DMS79 (cell line): ENCODE data around the gene SMAD7.

ENCODE experiments used
- DNase-seq: peaks from one replicate; lab custom pipeline; 2025; lab: John Stamatoyannopoulos, UW

Gene SMAD7

DNA sequence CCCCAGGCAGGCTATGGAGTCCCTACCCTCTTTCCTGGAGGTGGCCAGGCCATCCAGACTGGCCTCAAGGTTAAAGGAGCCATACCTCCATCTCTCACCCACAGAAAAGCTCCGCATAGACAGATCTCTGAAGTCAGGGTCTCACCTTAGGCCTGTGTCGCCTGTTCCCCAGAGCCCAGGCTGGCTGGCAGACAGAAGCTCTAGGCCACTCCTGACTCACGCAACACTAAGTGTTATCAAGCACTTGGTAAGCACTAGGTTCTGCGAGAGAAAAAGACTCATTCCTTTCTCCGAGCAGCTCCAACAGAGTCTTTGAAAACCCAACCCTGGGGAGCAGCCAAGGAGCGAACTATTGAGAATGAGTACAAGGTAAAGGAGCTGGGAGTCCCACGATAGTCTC, 6.1 kb downstream of the SMAD7 start:
- DNase-seq, result no peak

- no peak for DNase-seq
Observed at GRCh38 chr18:48943736-48944527, 6.8 kb downstream of the SMAD7 start.

- DNase-seq, result no peak
Observed at GRCh38 chr18:48943333-48943732, 7.4 kb downstream of the SMAD7 start.

DNA sequence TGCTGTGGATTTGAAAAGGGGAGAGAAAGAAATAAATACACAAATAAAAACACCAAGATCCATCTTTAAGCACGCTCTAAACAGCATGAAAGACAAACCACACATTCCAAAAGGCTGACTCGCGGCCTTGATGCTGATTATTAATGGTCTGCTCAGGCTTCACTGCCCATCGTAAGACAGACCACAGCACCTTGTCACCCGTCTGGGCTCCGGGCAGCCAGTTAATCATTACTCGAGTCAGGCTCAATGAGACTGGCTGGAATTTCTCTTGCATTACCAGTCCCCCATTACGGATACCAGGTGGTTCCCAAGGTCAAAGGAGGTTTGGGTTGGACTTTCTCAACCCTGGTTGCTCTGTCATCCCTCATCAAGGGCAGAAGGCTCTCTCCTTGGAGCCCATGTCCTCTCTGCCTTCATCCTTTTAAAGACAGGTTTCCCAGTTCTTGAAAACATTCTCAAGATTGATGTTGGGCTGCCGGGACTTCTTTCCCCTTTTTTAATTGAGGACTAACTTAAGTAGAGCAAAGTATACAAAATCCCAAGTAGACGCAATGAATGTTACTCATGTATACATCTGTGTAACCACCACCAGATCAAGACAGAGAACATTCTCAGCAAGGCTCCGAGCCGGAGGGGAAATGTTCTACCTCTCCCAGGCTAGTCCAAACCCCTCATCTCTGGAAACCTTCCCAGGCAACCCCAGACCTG, 8.1 kb downstream of the SMAD7 start:
- DNase-seq, result no peak

GRCh38 chr18:48942086-48942485, 8.7 kb downstream of the SMAD7 start:
- no peak for DNase-seq

DNA sequence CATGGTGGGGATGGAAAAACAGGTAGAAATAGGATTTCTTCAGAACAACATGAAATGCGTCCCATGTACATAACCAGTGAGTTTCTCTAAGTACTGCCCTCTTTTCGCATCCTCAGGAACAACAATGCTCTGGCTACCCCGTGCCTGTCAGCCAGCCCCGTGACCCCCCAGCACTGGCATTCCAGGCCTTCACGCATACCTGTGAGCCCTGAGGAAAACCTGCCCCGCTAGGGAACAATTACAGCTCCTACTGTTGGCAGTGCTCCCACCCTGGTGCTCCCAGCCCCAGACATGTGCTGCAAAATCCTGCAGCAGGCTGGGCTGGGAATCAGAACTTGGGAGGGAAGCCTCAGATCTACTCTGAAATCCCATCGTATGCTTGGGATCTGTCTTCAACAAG, 9.1 kb downstream of the SMAD7 start:
- DNase-seq, result no peak

DNA sequence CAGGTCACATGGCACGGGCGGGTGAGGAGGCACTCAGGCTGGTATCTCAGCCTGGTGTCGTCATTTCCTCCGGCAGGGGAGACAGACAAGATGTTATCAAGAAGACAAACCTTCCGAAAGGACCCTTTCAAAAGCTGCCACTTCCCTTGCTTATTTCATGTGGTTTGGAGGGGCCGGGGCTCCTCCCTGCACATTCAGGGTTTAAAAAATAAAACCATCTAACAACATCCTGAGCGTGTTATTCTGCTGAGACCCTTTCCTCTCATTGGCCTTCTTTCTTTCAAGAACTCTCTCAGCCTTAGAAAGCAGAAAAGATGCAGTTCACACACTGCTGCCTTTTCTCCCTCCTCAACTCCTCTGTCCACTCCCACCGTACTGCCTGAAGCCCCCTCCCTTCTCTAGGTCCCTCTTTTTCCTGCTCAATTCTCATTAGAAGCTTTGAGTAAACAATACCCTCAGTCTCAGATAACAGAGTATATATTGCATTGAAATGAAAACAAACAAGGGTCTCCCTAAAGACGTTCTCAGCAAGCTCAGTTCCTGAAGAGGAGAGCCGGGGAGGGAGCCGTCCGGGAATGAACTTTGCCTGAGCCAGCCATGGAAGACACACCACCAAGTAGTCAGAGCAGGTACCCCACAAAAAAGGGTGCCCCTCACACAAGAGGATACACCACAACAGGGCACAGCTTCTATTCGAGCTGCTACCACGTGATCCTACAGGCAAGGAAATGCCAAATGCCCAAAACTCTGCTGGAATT, 9.7 kb downstream of the SMAD7 start:
- DNase-seq, result no peak

GRCh38 chr18:48939205-48940097, 11.3 kb downstream of the SMAD7 start:
- DNase-seq, result no peak

- no peak for DNase-seq
Observed at GRCh38 chr18:48938827-48939204, 11.9 kb downstream of the SMAD7 start.

DNA sequence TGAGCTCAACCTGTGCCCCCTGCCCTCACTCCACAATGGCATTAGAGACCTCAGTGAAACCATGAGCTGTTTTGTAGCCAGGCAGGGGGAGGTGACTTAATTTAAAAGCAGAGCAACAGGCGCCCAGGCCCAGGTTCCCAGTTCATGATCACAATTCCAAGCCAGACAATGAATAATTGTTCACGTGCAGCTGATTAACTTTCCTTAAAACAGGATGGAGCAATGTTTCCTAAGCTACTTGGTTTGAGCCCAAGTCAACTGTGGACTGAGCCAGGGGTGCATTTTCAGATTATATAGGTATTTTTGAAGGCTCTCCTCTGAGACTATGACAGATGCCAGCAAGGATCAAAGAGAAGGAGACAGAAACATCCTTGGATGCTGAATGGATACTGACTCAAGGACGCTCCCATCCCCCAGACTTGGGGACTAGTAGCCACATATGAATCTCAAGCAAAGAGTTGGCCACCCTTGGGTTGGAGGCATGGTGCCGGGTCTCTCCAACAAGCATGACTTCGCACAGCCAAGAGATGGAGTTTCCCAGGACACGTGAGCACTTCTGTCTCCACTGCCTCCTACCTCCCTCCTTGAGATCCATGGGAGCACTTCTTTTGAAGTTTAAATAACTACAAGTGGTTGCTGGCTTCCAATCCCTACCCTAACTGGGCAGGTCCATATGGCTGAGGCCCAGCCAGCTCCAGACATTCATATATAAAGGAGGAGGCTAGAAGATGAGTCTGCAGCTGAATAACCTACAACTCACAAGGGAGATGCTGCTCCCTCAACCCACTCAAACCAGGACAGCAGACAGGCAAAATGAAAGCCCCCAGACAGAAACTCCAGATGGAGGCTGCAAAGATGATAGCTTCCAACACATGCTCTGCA, 12.7 kb downstream of the SMAD7 start:
- DNase-seq, result no peak

DNA sequence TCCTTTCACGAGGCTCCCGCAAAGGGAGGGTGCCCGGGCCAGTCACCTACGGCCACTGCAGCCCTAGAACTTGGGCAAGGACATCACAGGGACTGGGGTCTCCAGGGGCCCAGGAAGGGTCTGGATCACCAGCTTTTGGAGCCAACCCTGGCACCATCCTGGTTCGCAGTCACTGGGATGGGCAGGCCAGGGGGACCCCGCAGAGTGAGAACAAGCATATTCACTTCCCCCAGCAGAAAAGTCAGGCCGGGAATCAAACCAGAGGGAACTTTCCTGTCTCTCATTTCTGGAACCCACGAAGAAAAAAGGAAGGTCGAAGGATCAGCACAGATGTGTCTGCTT, 15.4 kb downstream of the SMAD7 start:
- no peak for DNase-seq

DNA sequence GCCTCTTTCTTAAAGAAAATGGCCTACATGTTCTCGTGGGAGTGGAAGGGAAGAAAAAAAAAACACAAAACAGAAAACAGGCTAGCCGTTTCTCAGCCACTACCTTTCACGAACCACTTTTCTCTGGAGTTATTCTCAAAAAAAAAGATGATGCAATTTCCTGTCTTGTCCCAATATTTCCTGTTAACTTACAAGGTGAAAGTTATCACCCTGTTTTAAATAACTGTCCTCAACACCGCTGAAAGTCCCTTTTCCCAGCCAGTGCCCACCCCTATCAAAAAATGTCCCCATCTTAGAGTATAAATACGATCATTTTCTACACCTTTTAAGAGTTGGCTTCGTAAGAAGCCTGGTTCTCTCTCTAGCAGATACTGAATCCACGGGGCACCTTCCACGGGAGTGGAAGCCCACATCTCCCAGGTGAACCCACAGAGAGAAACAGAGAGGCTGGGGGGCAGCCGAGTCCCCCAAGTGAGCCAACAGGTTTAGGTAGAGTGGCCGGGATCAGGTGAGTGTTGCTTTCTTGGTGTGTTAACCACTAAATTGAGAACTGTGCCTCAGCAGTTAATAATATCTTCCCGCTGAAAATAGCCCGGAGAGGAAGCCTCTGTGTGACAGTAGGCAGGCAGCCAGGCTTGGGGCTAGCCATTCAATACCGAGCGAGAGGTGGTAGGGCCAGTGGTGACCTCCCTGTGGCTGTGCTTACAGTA, 15.9 kb downstream of the SMAD7 start:
- no peak for DNase-seq

GRCh38 chr18:48934415-48934722, 16.4 kb downstream of the SMAD7 start:
- DNase-seq, result no peak

DNA sequence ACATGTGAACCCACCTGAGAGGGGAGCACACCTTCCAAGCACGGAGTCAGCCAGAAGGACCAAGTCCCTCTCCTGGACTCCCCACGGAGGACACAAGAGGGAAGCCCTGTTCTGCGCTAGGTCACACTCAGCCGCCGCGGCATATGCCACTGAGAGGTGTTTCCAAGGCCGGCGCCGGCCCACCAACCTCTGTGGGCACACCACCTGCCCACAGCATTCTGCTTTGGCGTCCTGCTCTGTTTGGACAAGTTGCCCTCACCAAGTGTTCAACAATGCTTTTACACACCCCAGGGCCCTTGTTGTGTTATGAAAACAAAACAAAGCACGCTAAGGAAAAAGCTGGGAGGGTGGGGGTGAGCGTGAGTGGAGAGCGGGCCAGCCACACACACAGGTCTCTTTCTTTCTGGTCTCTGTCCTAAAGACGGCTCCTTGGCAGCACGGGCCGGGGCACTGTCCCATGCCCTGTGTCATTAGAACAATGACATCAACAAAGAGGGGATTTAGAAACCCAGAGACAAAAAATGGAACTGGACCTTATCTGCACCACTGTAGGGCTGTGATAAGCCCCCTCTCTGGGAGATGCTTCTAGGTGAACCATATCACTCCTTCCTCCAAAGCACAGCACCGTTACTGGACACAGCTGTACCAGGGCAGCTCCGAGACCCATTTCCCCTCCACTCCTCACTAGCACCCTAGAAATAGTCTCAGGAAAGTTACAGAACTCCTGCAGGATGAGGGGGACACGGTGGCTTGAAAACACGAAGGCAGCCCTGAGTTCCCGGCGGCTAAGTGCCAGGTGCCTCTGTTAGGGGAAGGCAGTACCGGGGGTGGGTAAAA, 17.0 kb downstream of the SMAD7 start:
- DNase-seq, result peak; percentile 54

- DNase-seq, result no peak
Observed at GRCh38 chr18:48932822-48933510, 17.8 kb downstream of the SMAD7 start.

DNA sequence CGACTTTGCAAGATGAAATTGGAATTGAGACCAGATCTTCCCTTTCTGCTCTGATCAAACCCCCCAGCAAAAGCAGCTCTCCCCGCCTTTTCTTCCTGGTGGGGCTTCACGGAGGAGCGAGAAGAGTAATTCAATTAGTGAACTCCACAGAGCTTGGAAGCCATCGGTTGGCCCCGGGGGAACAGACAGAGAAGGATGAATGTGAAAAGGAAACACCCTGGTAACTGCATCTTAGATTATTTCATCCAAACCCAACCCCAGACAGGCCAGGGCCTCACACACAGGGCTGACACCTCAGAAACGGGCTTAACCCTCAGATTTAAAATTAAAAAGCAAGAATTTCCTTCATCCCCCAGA, 18.3 kb downstream of the SMAD7 start:
- no peak for DNase-seq

GRCh38 chr18:48931680-48932461, 18.9 kb downstream of the SMAD7 start:
- DNase-seq, result no peak

DNA sequence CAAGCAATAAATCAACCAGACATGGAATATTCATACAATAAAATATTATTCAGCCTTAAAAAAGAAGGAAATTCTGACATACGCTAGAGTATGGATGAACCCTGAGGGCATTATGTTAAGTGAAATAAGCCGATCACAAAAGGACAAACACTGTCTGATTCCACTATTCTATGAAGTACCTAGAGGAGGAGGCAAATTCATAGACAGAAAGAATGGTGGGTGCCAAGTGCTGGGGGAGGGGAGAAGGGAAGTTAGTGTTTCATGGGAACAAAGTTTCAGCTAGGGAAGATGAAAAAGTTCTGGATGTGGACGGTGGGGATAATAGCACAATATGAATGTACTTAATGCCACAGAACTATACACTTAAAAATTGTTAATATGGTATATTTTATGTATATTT, 19.8 kb downstream of the SMAD7 start:
- DNase-seq, result no peak
